A549 (cell line): ENCODE data around the gene ESAM. TPM values are rescaled to one million over a fixed set of nuclear protein-coding genes. Genes with fewer than 3 reads are reported as not detected.
A peak's percentile ranks its signal among the peaks of the same experiment; 100 is the strongest.

ENCODE experiments used
- ATAC-seq, 2 experiments: fragments of 200-7000 bp in 1 of 2; fragments of >200 bp in 1 of 2; cut with Nextera tagmentation in 1 of 2; cut with Tn5 transposase in 1 of 2; 3 replicates each; pipeline versions ENCODE4 v1.8.0 to v1.9.1; 2018 to 2020; ENCODE audit warnings: mild to moderate bottlenecking in 1 of 2, moderate library complexity in 1 of 2
- CTCF ChIA-PET: fragments of 300-600 bp; sonication (Branson Sonifier 250); formaldehyde crosslinking; extraction: SDS; loops from one replicate; lab custom pipeline; 2021; ENCODE audit warnings: antibody characterized with exemption, inconsistent platforms; lab: Yijun Ruan, JAX
- POLR2A ChIA-PET: fragments of 350-600 bp; formaldehyde crosslinking; extraction: SDS; loops from one replicate; lab custom pipeline; 2021; ENCODE audit warnings: antibody characterized with exemption, inconsistent platforms; lab: Yijun Ruan, JAX
- DNase-seq, 2 experiments: peaks; one replicate each; pipeline versions ENCODE4 v3.0.0 to v3.0.0-alpha.2; 2011 to 2016; ENCODE audit warnings: low read depth in 1 of 2, low spot score in 1 of 2
- FAIRE-seq: peaks from 2 replicates; lab custom pipeline; 2011; peaks lifted over from hg19 to GRCh38; lab: Jason Lieb, UNC
- H3K27ac ChIP-seq, 2 experiments: fragments of >200 bp; sonication (Bioruptor Twin); formaldehyde crosslinking; 3 replicates each; pipeline ENCODE4 v1.5.1; 2016 to 2017
- H3K4me1 ChIP-seq: fragments of >200 bp; sonication (Bioruptor Twin); formaldehyde crosslinking; 3 replicates; pipeline ENCODE4 v1.6.1; 2016
- H3K4me2 ChIP-seq: fragments of >200 bp; sonication (Bioruptor Twin); formaldehyde crosslinking; 3 replicates; pipeline ENCODE4 v1.6.1; 2016
- H3K4me3 ChIP-seq: fragments of >200 bp; sonication (Bioruptor Twin); formaldehyde crosslinking; 3 replicates; pipeline ENCODE4 v1.5.1; 2016
- H3K9me3 ChIP-seq: fragments of >200 bp; sonication (Bioruptor Twin); formaldehyde crosslinking; 3 replicates; pipeline ENCODE4 v1.6.1; 2016
- CHD2 ChIP-seq: fragments of 150-350 bp; IDR thresholded peaks from 2 replicates; pipeline ENCODE4 v1.6.1; 2014; ENCODE audit warnings: low read length; ENCODE audit not compliant: partially characterized antibody
- FOSB ChIP-seq: fragments of 250-450 bp; sonication (Bioruptor Pico); IDR thresholded peaks from 2 replicates; pipeline ENCODE4 v1.5.0; 2020; ENCODE audit warnings: mild to moderate bottlenecking, moderate library complexity
- GATA3 ChIP-seq: IDR thresholded peaks from 2 replicates; pipeline ENCODE4 v1.6.1; 2012; ENCODE audit warnings: borderline replicate concordance
- HEYL ChIP-seq: fragments of 250-450 bp; sonication (Bioruptor Pico); IDR thresholded peaks from 2 replicates; pipeline ENCODE4 v1.8.0; 2021; ENCODE audit warnings: mild to moderate bottlenecking, moderate library complexity
- JUN ChIP-seq, 2 experiments: fragments of >200 bp; sonication (Bioruptor Twin); formaldehyde crosslinking; IDR thresholded peaks; 2 replicates in 1 of 2; 3 replicates in 1 of 2; pipeline ENCODE4 v1.6.1; 2016 to 2017
- MYC ChIP-seq: IDR thresholded peaks from 2 replicates; pipeline ENCODE4 v1.6.1; 2012; ENCODE audit warnings: mild to moderate bottlenecking, inconsistent platforms, low read length, improper control_type of control experiment, borderline replicate concordance
- NFE2L2 ChIP-seq: fragments of 150-350 bp; conservative IDR thresholded peaks from 2 replicates; pipeline ENCODE4 v1.6.1; 2014; ENCODE audit warnings: low read length
- PHF8 ChIP-seq: fragments of 200-600 bp; sonication (generic); IDR thresholded peaks from 2 replicates; pipeline ENCODE4 v1.6.1; 2016; ENCODE audit warnings: low read depth, mild to moderate bottlenecking, antibody characterized with exemption, moderate library complexity, borderline replicate concordance
- POLR2AphosphoS2 ChIP-seq: conservative IDR thresholded peaks from 2 replicates; pipeline ENCODE4 v1.6.1; 2012; ENCODE audit warnings: low read length, improper control_type of control experiment, inconsistent platforms
- RAD21 ChIP-seq, 2 experiments: fragments of >200 bp in 1 of 2; sonication (Bioruptor Twin) in 1 of 2; formaldehyde crosslinking in 1 of 2; IDR thresholded peaks in 1 of 2; conservative IDR thresholded peaks in 1 of 2; 2 replicates in 1 of 2; 3 replicates in 1 of 2; pipeline ENCODE4 v1.6.1; 2012 to 2018; ENCODE audit warnings: inconsistent platforms in 1 of 2
- RFX5 ChIP-seq: fragments of 450-650 bp; IDR thresholded peaks from 2 replicates; pipeline ENCODE4 v1.7.1; 2014; ENCODE audit warnings: antibody characterized with exemption, mild to moderate bottlenecking, moderate library complexity
- WGBS: methylation state at CpG from one replicate; pipeline ENCODE4 v1.1.6; 2017; ENCODE audit errors: missing lambda C conversion rate; 5-methylcytosine and 5-hydroxymethylcytosine counted together
- polyA plus RNA-seq, 4 experiments: library from polyadenylated mRNA; depleted of rRNA in 3 of 4; stranded (reverse); fragments of >200 nt; fragmentation: RNase III in 1 of 4; extraction: RNeasy Plus Mini Kit Qiagen cat#74134 plus additional on column Dnase treatment in 1 of 4; gene quantifications; 2 replicates in 3 of 4; 3 replicates in 1 of 4; pipeline ENCODE4 v1.2.3, GENCODE V29; 2011 to 2017
- TF ChIP-seq, protein P1 (sequence below): fragments of >200 bp; sonication (Bioruptor Twin); formaldehyde crosslinking; IDR thresholded peaks from 3 replicates; pipeline ENCODE4 v1.5.1; 2016
- TF ChIP-seq, protein P2 (sequence below): fragments of 250-450 bp; sonication (Bioruptor Pico); IDR thresholded peaks from 2 replicates; pipeline ENCODE4 v1.5.0; 2021; ENCODE audit warnings: mild to moderate bottlenecking, moderate library complexity, borderline replicate concordance
- TF ChIP-seq, protein P3 (sequence below): fragments of 250-450 bp; sonication (Bioruptor Pico); IDR thresholded peaks from 2 replicates; pipeline ENCODE4 v1.5.0; 2020; ENCODE audit warnings: low read depth, mild to moderate bottlenecking, moderate library complexity
- TF ChIP-seq, protein P4 (sequence below): fragments of 150-350 bp; IDR thresholded peaks from 2 replicates; pipeline ENCODE4 v1.6.1; 2014; ENCODE audit warnings: low read depth, mild to moderate bottlenecking, low read length
- TF ChIP-seq, protein P5 (sequence below): IDR thresholded peaks from 2 replicates; pipeline ENCODE4 v1.6.1; 2012

ESAM gene
- polyA plus RNA-seq, 2 of the 4 experiments (the other 2 are of a cell fraction), result 6.2 to 11.7 TPM

DNA sequence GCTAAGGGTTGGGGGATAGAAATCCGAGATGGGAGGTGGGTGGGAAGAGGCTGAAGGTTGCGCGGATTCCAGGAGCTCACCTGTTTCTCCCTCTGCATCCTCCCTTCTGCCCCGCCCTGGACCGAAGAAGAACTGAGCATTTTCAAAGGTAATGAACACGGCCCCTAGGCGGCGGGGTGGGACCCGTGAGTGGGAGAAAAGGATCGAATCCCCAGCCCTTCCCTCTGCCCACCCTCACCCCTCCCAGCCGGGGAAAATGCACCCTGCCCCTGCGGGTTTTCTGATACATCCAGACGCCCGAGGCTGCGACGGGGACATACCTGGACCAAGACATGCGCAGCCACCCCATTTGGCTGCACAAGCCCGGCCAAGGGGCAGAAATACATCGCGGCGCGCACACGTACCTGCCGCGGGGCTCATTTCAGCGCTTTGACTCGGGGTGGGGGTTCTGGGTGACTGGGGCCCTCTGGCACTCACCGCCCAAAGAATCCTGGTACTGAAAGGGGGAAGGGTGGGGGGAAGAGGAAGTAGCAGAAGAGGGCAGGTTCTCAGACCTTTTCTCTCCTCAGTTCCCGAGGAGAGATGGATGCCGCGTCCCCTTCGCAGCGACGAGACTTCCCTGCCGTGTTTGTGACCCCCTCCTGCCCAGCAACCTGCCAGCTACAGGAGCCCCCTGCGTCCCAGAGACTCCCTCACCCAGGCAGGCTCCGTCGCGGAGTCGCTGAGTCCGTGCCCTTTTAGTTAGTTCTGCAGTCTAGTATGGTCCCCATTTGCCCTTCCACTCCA lies 16.1 kb downstream of the ESAM start:
- H3K4me3 ChIP-seq, result peak overlapping the region; percentile 66
- TF ChIP-seq RFX5 (no peak), FOSB (CRISPR knock-in tag) (no peak), RAD21 (conservative IDR thresholded peaks at IDR 0.05 in 1 of 2, IDR thresholded peaks at IDR 0.05 in 1 of 2) (0 out of 5 replicates have a peak, but pooled peaks have one; percentile 9 to 14)
- TF ChIP-seq, protein P1, sequence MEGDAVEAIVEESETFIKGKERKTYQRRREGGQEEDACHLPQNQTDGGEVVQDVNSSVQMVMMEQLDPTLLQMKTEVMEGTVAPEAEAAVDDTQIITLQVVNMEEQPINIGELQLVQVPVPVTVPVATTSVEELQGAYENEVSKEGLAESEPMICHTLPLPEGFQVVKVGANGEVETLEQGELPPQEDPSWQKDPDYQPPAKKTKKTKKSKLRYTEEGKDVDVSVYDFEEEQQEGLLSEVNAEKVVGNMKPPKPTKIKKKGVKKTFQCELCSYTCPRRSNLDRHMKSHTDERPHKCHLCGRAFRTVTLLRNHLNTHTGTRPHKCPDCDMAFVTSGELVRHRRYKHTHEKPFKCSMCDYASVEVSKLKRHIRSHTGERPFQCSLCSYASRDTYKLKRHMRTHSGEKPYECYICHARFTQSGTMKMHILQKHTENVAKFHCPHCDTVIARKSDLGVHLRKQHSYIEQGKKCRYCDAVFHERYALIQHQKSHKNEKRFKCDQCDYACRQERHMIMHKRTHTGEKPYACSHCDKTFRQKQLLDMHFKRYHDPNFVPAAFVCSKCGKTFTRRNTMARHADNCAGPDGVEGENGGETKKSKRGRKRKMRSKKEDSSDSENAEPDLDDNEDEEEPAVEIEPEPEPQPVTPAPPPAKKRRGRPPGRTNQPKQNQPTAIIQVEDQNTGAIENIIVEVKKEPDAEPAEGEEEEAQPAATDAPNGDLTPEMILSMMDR, result peak; percentile 26; the same call in 1 of the 3 replicates
- TF ChIP-seq, protein P2, sequence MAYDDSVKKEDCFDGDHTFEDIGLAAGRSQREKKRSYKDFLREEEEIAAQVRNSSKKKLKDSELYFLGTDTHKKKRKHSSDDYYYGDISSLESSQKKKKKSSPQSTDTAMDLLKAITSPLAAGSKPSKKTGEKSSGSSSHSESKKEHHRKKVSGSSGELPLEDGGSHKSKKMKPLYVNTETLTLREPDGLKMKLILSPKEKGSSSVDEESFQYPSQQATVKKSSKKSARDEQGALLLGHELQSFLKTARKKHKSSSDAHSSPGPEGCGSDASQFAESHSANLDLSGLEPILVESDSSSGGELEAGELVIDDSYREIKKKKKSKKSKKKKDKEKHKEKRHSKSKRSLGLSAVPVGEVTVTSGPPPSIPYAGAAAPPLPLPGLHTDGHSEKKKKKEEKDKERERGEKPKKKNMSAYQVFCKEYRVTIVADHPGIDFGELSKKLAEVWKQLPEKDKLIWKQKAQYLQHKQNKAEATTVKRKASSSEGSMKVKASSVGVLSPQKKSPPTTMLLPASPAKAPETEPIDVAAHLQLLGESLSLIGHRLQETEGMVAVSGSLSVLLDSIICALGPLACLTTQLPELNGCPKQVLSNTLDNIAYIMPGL (CRISPR knock-in tag), result no peak
- TF ChIP-seq, all 56 proteins: peak for 2
- peaks cover 6% of the 10 kb centered on the region; the same call in 2 of the 3 replicates for H3K4me1 ChIP-seq
- H3K4me2 ChIP-seq, result peak overlapping the region; percentile 92
- DNase-seq (peak; percentile 24 to 44), ATAC-seq (peak; percentile 55 to 63; a peak in 5 of 6 replicates), FAIRE-seq (no peak)
- POLR2A ChIA-PET, result interaction anchor here (0.9 to 1.4 kb wide), 4 partner anchors 12 to 91 kb away, joined by 4 to 9 read pairs (median 5); partner anchors contain the start of gene MSANTD2
- H3K9me3 ChIP-seq, result no peaks in the 10 kb centered on the region
- WGBS, result 9% methylated on average over 21 of the region's 41 CpGs
- H3K27ac ChIP-seq, result peak overlapping the region; percentile 79 to 93
- CTCF ChIA-PET, result interaction anchor here (0.6 to 5.0 kb wide), 26 partner anchors 9 to 180 kb away, joined by 3 to 39 read pairs (median 4); partner anchors contain the start of genes ESAM, ROBO3, SIAE and SPA17

DNA sequence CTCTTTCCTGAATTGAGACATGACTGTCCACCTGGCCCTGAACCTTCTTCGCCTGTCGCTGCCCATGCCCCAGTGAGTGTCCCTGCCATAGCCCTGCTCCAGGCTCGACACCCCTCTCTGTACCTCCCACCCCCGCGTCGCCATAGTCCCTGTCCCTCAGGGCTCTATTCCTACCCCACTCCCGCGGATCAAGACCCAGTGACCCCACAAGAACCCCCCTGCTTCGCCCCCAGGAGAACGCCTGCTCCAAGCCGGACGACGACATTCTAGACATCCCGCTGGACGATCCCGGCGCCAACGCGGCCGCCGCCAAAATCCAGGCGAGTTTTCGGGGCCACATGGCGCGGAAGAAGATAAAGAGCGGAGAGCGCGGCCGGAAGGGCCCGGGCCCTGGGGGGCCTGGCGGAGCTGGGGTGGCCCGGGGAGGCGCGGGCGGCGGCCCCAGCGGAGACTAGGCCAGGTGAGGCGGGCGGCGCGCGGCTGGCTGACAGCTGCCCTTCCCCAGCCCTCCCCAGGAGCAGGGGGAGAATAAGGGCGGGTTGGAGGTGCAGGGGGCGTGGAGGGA lies 16.7 kb downstream of the ESAM start:
- DNase-seq (no peak), FAIRE-seq (no peak), ATAC-seq (no peak)
- Histone ChIP-seq H3K4me1 (peaks cover 8% of the 10 kb centered on the region; the same call in 2 of the 3 replicates), H3K4me3 (no peak overlapping the region), H3K27ac (no peak overlapping the region; a peak in 1 of 6 replicates), H3K9me3 (no peaks in the 10 kb centered on the region), H3K4me2 (peak overlapping the region; percentile 92)
- 88% methylated on average over 23 of the region's 44 CpGs for WGBS
- TF ChIP-seq GATA3, result no peak
- TF ChIP-seq NFE2L2, result no peak
- TF ChIP-seq CHD2, result no peak
- TF ChIP-seq, protein P3, sequence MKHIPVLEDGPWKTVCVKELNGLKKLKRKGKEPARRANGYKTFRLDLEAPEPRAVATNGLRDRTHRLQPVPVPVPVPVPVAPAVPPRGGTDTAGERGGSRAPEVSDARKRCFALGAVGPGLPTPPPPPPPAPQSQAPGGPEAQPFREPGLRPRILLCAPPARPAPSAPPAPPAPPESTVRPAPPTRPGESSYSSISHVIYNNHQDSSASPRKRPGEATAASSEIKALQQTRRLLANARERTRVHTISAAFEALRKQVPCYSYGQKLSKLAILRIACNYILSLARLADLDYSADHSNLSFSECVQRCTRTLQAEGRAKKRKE (CRISPR knock-in tag), result no peak
- TF ChIP-seq, protein P4, sequence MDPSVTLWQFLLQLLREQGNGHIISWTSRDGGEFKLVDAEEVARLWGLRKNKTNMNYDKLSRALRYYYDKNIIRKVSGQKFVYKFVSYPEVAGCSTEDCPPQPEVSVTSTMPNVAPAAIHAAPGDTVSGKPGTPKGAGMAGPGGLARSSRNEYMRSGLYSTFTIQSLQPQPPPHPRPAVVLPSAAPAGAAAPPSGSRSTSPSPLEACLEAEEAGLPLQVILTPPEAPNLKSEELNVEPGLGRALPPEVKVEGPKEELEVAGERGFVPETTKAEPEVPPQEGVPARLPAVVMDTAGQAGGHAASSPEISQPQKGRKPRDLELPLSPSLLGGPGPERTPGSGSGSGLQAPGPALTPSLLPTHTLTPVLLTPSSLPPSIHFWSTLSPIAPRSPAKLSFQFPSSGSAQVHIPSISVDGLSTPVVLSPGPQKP, result no peak
- TF ChIP-seq, protein P5, sequence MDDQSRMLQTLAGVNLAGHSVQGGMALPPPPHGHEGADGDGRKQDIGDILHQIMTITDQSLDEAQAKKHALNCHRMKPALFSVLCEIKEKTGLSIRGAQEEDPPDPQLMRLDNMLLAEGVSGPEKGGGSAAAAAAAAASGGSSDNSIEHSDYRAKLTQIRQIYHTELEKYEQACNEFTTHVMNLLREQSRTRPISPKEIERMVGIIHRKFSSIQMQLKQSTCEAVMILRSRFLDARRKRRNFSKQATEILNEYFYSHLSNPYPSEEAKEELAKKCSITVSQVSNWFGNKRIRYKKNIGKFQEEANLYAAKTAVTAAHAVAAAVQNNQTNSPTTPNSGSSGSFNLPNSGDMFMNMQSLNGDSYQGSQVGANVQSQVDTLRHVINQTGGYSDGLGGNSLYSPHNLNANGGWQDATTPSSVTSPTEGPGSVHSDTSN, result no peak
- TF ChIP-seq, protein P2 (CRISPR knock-in tag), result no peak
- no peak for TF ChIP-seq POLR2AphosphoS2
- no peak for TF ChIP-seq HEYL
- no peak for TF ChIP-seq MYC
- no peak for TF ChIP-seq JUN (IDR thresholded peaks at IDR 0.05)
- TF ChIP-seq PHF8, result no peak
- ChIA-PET CTCF (interaction anchor here (0.8 to 5.0 kb wide), 10 partner anchors 11 to 126 kb away, joined by 3 to 39 read pairs (median 5); partner anchors contain the start of gene ESAM), POLR2A (interaction anchor here (1.4 kb wide), 1 partner anchor 55 kb away, joined by 5 read pairs; the partner anchor contains the start of gene MSANTD2)
